GM21390 (cell line): ENCODE results near the gene TTC39C.

Source experiments
- ATAC-seq: cut with Tn5 transposase; IDR thresholded peaks from one replicate; pipeline ENCODE4 v1.9.1; 2021; ENCODE audit not compliant: unreplicated experiment

The TTC39C gene

DNA sequence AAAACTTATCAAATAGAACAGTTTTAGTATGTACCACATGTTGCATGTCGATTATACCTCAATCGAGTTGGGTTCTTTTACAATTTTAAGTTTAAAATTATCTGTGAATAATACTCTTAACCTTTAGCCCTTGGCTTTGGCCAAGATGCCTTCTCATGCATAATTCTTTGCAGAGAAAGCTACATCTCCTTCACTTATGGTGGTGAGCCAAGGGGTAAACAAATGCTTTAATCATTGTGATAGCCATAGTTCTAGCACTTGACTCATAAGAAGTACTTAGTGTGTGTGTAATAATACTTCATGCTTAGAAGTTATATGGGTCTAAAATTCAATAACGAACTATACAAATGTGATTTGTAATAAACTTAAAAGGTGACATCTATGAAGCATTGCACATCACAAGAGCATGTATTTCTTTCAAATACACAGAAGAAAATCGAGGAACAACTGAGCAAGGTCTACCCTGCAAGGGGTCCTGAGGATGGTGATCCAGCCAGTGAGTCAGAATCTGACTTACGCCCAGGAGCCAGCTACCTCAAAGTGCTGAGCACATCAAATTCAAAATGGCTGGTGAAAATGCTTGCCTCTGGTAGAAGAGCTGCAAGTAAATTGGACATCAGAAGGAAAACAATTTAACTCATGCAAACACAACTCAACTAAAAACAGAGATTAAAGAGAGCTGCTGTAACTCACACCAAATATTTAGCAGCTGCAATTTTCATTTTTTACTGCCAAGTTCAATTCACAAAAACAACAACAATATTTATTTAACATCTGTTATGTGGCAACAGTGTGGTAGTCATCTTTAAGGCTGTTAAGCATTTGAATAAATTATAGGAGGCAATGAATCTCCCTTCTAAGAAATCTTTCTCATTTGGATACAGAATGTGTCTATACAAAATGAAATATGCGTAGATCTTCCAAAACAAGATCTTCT, 23.8 kb upstream of the TTC39C start:
- ATAC-seq = no peak

DNA sequence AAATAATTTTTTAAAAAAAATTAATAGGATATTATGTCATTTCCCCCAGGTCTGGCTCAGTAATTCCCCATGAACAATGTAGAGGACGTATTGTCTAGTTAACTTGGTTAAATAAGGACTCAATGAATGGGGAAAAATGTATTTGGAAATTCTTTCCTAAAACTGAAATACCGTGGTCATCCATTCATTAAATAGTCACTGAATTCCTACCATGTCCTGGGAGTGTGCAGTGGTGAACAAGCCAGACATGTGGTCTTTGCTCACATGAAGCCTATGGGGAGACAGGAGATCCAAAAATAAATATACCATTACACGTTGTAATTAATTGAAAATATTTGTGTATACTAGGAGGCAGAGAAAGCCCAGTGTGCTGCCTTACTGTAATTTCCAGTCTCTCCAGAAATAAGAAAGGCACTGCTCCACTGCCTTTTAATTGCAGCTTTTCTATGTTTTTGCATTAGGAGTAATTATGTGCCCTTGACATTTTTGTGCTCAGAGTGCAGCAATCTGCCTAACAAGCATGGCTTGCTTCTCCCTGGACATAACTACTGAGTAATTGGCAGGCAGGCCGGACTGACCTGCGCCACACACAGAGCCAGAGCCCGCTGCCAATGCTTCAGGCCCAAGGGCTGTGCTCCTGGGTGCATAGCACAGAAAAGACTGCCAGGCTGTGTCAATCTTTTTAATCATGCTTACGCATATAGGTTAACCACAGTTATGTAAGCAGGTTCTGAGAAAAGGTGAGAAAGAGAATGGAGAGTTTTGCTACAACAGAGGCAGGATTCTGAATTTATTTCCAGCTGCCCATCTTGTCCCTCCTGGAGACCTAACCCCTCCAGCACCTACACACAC, 22.2 kb upstream of the TTC39C start:
- ATAC-seq = no peak

DNA sequence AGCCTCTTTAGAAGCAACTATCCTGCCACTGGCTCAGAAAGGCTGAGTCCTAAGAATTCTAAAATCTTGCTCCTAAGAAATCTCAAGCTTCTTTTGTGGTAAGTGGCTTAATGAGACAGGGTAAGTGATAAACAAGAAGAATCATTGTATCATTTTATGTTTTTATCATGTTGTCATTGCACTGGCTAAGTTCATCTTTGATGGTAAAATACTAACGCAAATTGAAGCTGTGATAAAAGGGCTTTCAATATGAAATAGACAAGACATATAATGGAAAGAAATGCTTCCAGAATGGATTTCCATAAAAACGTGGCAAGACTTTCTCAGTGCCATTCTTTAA, 21.6 kb upstream of the TTC39C start:
- no peak for ATAC-seq

DNA sequence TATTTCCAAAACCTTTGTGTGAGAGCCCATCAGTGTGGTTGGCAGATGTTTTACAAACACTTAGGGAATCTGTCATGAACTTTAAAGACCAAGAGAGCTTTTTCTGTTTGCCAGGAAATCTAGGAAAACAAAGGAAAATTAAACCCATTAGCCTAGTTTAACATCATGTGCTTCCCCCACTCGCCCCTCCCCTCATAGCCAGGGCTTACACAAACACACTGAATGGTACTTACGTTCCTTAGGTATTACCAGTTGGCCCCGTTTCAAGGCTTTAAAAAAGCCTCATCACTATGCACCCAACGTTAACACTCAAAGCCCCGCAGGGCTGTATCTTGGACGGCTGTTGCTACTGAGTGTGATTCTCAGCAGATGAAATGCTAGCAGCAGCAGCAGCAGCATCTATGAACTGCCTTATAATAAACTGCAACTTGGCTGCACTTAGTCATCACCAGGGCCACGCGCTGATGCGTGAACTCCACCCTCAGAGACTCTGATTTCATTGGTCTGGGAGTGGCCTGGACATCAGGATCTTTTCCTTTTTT, 20.1 kb upstream of the TTC39C start:
- ATAC-seq = no peak

DNA sequence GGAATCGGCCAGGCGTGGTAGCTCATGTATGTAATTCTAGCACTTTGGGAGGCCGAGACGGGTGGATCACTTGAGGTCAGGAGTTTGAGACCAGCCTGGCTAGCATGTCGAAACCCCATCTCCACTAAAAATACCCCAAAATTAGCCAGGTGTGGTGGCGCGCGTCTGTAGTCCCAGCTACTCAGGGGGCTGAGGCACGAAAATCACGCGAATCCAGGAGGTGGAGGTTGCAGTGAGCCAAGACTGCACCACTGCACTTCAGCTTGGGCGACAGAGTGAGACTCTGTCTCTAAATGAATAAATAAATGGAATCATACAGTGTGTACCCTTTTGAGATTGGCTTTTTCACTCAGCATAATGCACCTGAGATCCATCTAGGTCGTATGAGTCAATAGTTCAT, 19.4 kb upstream of the TTC39C start:
- no peak for ATAC-seq

DNA sequence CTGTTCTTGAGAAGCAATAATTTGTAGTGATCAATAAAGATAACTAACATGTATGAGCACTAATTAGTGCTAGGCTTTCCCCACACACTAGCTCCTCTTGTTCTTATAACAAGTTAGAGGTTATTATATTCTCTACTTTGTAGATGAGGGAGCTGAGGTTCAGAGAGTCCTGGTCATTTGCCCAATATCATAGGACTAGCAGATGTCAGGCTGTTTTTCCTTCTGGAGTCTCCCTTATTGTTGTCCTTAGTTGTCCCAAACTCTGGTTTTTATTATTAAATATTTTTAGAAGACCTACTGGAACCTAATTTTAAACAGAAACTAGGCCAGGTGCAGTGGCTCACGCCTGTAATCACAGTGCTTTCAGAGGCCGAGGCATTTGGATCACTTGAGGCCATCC, 16.5 kb upstream of the TTC39C start:
- ATAC-seq = no peak

DNA sequence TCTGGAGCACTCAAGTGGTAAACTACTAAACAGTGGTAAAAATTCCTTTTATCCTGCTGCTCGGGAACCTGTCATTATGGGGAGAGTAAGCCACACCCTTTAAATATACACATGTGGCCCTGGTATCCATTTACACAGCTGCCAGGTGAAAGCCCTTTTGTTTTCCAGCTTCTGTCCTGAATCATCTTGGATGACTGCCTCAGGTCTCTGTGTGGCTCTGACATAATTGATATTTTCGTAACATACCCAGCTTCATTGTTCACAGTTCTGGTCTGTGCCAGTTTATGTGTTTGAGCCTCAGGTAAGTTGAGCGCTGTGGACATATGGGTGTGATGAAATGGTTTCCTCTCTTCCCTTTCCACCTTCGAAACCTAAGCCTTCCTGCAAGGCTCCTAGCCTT, 15.7 kb upstream of the TTC39C start:
- no peak for ATAC-seq

DNA sequence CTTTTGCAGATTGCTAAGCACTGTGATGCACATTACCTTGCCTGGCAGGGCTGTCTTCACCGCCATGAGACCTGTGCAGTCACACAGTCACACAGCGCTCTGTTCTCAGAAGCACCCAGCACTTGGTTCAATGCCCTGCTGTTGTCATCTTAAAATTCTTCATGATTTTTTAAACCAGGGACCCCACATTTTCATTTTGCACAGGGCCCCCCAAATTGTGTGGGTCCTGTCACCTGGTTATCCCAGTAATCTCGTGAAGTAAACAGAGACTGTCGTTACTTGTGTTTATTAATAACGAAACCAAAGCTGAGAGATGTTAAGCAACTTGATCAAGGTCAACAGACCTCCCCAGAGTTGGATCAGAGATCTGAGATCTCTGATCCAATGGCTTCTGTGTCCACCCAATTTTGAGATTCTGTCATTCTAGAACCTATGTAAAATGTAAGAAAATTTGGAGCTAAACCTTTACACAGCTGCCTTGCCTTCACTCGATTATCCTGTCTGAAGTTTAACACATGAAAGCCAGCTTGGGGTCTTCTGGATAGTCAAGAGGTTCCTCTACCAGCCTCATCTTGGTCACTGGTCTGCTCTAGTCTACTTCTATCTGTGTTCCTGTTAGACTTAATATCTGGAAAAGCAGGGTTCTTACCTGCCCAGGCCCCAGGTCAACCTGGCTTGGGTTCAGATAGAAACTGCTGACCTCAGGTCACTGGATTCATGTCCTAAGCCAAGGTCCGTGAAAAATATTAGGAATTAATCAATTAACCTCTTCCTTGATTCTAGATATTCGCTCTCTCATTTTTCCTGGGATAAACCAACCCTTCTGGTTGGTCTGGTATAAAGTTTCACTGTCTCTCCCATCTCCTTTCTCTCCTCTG, 13.7 kb upstream of the TTC39C start:
- ATAC-seq = peak; percentile 40

DNA sequence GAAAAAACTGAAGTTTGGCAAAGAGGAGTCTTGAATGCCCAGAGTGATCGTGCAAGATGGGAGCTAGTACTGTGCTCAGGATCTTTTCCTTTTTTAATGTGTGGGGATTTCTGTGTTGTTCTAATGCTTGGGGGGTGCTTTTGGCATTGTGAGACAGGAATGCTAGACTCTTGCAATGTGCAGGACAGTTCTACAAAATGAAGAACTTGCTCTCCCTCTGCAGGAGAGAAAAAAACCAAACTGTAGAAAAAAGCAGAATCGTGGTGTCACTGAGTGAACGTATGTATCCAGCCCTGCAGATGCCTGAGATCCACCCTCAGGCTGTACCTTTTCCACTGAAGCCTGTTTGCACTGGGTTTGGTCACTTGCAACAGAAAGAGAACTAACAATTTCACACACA, 12.1 kb upstream of the TTC39C start:
- no peak for ATAC-seq

DNA sequence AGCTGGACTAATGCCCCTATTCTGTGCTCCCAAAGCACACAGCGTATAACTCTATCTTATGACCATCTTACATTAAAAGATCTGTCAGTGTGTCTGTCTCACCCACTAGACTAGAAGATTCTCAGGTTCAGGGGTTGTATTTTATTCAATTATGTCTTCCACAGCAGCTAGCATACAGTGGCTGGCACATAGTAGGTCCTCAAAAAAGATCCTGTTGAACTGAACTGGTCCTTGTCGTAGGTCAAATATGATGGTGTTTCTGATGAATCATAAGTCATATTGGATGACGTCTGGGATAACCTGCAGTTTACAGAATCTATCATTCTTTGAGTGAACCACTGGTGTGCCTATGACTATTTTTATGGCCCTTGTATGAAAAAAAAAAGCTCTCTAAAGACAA, 11.3 kb upstream of the TTC39C start:
- ATAC-seq = no peak

DNA sequence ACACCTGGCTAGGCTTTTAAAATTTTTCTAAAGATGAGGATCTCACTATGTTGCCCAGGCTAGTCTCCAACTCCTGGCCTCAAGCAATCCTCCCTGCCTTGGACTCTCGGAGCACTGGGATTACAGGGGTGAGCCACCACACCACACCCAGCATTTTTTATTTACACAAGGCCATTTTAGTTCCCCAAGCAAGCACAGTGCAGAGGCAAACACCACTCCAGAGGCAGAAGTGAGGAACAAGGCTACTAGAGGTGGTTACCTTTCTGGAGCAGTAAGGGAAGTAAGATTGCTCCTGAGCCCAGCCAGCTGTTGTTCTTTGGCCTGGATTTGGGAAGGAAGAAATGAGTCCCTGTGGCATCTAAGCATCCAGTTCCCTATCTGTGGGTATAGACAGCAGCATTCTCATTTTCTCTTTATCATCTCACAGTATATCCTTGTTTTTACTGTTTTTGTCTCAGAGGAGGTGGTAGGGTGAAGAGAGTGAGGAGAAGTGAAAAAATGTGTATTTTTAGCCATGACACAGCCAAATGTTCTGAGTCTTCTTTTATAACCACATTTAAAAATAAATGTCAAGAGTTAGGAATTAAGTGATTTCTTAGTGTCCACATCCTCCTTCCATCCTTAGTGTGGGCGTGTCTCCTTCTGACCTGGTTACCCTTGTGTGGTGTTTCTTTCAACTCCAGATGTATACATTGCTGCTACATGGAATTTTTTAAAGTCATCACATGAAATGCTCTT, 10.5 kb upstream of the TTC39C start:
- ATAC-seq = no peak

DNA sequence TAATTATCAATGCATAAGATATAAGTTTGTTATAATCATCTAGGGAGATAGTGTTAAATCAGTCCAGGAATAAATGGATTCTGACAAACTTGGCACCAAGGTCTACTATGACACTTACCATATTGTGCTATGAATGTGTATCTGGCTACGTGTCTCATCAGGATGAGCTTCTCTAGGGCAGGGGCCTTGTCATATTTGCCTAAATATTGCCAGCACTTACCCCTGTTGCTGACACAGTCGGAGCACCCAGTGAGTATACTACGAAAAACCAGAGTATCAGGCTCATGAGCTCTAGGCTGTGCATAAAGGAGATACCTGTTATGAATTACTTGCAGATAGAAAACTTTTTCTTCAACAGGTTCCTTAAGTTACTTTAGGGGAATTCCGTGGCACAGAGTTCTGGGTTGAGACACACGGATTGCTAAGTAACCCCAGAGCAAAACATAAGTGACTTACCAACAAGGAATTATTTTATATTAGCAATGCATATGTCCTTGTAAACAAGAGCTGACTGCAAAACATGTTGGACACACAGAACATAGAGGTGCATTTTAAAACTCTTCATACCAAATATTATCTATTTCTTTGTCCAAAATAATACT, 7.7 kb upstream of the TTC39C start:
- ATAC-seq = no peak

DNA sequence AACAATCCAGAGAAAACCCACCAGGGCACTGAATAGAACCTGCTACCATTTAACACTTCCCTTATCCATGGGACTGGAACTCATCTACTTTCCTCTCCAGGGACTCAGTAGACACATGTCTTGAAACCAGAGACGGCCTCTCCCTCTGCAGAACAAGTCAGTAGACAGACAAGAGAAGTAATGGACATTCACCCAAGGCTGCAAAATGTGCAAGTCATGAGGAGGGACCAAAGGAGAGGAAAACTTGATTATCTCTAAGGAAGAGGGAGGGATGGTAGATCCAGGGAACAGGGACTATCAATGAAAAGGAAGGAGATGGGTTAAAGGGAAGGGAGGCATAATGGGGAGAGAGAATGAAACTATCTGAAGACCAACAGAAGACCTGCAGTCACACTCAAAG, 5.3 kb upstream of the TTC39C start:
- no peak for ATAC-seq

DNA sequence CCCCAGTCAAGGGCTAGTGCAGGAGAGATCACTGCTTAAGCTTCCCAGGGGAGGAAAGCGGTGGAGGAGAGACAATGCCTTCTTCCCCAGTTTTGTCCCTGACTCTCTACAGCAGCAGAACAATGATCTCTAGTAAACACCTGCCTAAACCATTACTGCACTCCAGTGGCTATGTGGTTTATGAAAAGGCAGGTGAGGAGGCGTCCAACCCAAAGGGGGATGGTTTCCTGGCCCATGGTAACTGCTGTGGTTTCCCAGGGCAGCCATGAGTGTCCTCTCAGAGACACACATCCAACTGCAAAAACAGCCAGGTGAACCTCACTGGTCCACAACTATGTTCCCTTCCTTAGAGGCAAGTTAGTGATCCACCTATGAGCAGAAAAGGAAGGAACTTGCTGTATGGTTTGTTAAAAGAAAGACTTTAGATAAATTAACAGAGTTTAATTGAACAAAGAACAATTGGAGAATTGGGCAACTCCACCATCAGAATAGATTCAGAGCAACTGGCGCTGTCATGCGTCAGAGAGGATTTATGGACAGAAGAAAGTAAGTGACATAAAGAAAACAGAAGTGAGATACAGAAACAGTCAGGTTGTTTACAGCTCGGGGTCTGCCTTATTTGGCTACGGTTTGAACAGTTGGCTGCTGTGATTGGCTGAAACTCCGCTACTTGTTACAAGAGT, 4.8 kb upstream of the TTC39C start:
- ATAC-seq = peak; percentile 59

DNA sequence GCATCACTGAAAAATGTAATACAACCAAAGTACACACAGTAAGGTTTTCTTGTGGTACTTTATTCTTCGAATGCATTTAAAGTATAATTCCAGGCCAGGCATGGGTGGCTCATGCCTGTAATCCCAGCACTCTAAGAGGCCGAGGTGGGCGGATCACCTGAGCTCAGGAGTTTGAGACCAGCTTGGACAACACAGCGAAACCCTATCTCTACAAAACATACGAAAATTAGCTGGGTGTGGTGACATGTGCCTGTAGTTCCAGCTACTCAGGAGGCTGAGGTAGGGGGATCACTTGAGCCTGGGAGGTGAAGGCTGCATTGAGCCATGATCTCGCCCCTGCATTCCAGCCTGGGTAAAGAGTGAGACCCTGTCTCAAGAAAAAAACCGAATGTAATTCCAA, 3.9 kb upstream of the TTC39C start:
- ATAC-seq = no peak

DNA sequence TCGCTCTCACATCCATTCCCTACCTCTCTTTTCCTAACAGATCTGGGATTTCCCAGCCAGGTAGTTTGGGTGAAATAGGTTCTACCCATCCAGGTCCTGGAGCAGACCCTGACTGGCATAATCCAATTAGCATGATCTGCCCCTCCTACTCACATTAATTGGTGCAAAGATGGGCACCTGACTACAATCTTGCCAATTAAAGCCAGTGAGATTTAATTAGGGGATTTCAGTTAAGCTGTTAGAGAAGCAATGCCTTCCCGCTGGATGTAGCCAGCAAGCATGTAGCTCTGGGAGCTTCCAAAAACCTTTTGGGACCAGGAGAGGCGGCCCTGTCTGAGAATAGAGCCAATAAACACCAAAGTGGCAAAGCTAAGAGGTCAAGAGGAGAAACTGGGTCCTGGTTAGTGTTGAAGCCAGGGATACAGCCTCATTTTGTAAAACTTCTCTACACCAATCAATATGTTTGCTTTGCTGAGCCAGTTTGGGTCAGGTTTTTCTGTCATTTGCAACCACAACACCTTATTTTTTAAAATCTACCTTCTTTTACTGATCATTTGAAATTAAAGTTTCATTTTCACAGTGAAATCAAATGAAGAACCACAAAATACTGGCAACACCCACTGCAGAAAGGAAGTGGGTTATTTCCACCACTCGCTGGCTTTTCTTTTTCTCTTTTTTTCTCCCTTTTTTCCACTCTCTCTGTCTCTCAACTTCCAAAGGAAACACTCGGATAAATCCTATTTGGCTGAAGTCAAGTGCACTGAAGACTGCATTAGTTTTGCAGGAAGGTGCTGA, 3.2 kb upstream of the TTC39C start:
- no peak for ATAC-seq

DNA sequence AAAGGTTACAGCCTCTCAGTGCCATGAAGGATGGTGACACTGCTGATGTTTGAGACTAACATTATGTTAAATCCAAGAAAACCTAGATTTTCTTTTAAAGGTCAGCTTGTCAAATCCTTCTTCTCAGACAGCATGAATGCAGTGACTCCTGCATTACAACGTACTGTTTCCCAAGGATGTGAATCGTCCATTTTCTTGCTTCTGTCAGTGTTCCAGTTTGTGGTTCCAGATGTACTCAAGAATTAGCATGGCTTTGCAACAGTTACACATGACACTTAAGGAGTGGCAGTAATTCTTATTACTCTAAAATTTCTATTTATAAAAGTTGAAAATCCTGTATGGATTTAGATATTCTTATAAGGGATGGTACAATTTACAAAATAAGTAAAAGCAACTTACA, 1.5 kb upstream of the TTC39C start:
- ATAC-seq = no peak

DNA sequence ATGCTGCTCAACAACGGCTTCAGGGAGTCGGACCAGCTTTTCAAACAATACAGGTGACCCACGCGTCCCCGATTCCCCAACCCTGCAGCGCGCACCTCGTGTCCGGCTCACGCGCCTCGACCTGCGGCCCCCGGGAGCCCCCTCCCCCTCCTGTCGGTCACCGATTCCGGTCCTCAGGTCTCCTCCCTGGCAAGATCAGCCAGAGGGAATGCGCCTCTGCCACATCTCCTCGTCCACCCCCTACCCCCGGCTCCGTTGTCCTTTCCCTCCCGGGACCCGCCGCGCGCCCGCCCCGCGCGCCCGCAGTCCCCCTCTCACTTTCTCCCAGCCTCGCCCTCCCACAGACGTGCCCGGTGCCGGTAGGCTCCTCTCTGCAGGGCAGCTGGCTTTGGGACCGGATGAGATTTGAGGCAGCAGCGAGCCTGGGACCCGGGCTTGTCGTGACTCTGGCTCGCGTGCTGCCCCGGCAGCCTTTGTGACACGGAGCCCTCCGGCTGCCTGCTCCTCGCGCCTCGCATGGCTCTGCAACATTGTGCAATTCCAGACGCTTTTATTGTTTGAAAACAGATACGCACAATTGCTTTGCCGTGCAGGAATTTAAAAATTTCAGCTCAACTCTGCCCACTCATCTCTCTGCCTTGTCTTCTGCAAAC, 558 bp downstream of the TTC39C start:
- no peak for ATAC-seq
